ENCODE results near the gene ADAM20.

- TF ChIP-seq PRDM10 (tag by site-specific recombination; IDR thresholded peaks at IDR 0.05) (no peak), CTCF (tag by site-specific recombination; IDR thresholded peaks at IDR 0.05) (no peak), ZNF670 (tag by site-specific recombination; IDR thresholded peaks at IDR 0.05; ENCODE audit: low read depth) (no peak)
Observed at GRCh38 chr14:70530417-70530816, 4.4 kb downstream of the ADAM20 start.
